ENCODE measurements around the gene MEGF9. TPM values are rescaled to one million over a fixed set of nuclear protein-coding genes. Genes with fewer than 3 reads are reported as not detected.

MEGF9 gene
- total RNA-seq, 2 donors from 2014 or later: 7.2 to 9.0 TPM

GRCh38 chr9:120710110-120710981, 3.9 kb downstream of the MEGF9 start:
- intact Hi-C loops (cut with DNase I): no loop called here
- H3K27ac ChIP-seq: peak overlapping the region; percentile 34
- peak overlapping the region; percentile 24 for H3K4me3 ChIP-seq
- no peaks in the 10 kb centered on the region for H3K27me3 ChIP-seq
- DNase-seq: no peak
- H3K4me1 ChIP-seq: peaks cover 4% of the 10 kb centered on the region
- no peaks in the 10 kb centered on the region for H3K36me3 ChIP-seq
- peak overlapping the region; percentile 36 to 51 for H3K9ac ChIP-seq (ENCODE audit: low read depth in 2 of 2, low read length in 2 of 2)
- no peak for TF ChIP-seq CTCF (IDR thresholded peaks at IDR 0.05)
- no peaks in the 10 kb centered on the region for H3K9me3 ChIP-seq

DNA sequence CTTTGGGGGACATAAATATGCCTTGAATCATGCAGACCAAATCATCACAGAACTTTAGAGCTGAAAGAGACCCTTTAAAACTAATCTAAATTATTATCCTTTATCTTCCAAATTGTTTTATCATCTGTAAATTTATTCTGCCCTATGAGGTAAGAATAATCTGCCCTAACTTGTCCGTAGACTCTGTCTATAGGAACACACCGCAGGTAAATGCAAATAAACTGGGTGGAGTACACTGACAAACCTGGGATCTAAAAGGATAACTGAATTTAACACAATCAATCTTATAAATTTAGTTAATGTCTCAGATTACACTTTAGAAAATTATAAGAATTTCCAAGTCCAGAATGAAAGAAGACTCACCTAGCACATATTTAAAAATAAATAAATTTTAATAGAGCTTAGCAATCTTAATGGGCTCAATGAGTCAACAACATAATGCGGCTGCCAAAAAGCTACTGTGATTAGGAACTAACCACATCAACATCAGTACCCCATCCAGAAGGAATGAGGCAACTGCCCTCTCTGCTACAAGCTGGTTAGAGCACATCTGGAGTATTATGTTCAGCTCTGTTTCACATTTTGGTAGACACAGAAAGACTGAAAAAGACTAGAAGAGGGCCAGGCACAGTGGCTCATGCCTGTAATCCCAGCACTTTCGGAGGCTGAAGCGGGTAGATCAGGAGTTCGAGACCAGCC, 5.6 kb downstream of the MEGF9 start:
- H3K9ac ChIP-seq (ENCODE audit: low read depth in 2 of 2, low read length in 2 of 2): no peak overlapping the region
- H3K4me1 ChIP-seq: peaks cover 4% of the 10 kb centered on the region
- TF ChIP-seq CTCF (IDR thresholded peaks at IDR 0.05): no peak
- H3K27ac ChIP-seq: no peak overlapping the region
- no peaks in the 10 kb centered on the region for H3K27me3 ChIP-seq
- H3K36me3 ChIP-seq: no peaks in the 10 kb centered on the region
- intact Hi-C loops (cut with DNase I): no loop called here
- H3K9me3 ChIP-seq: no peaks in the 10 kb centered on the region
- no peak overlapping the region for H3K4me3 ChIP-seq
- DNase-seq: no peak

DNA sequence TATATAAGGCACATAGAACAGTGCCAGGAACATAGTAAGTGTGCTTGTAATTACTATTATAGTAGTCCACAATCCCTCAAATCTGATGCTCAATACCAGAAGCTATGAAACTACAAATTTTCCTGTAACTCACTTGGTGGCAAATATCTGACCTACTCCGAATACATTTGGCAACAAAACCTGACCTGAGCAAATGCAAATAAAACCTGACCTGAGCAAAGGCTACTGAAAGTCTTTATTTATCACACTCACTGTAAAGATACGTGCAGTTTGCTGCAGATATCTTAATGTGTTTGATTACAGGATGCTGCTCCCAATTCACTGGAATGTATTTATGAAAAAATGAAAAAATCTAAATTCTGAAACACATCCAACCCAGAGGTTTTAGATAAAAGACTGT, 7.1 kb downstream of the MEGF9 start:
- no peak for DNase-seq
- no peaks in the 10 kb centered on the region for H3K9me3 ChIP-seq
- H3K4me1 ChIP-seq: peaks cover 4% of the 10 kb centered on the region
- no peak for TF ChIP-seq CTCF (IDR thresholded peaks at IDR 0.05)
- no peaks in the 10 kb centered on the region for H3K36me3 ChIP-seq
- H3K27me3 ChIP-seq: no peaks in the 10 kb centered on the region
- no peak overlapping the region for H3K4me3 ChIP-seq
- intact Hi-C loops (cut with DNase I): no loop called here
- H3K27ac ChIP-seq: no peak overlapping the region
- no peak overlapping the region for H3K9ac ChIP-seq (ENCODE audit: low read depth in 2 of 2, low read length in 2 of 2)

GRCh38 chr9:120705174-120705573, 9.1 kb downstream of the MEGF9 start:
- Histone ChIP-seq H3K27me3 (no peaks in the 10 kb centered on the region), H3K4me3 (no peak overlapping the region), H3K4me1 (no peaks in the 10 kb centered on the region), H3K36me3 (no peaks in the 10 kb centered on the region), H3K9ac (ENCODE audit: low read depth in 2 of 2, low read length in 2 of 2) (no peak overlapping the region), H3K27ac (no peak overlapping the region), H3K9me3 (no peaks in the 10 kb centered on the region)
- no peak for TF ChIP-seq CTCF (IDR thresholded peaks at IDR 0.05)
- intact Hi-C loops (cut with DNase I): no loop called here
- DNase-seq: no peak

DNA sequence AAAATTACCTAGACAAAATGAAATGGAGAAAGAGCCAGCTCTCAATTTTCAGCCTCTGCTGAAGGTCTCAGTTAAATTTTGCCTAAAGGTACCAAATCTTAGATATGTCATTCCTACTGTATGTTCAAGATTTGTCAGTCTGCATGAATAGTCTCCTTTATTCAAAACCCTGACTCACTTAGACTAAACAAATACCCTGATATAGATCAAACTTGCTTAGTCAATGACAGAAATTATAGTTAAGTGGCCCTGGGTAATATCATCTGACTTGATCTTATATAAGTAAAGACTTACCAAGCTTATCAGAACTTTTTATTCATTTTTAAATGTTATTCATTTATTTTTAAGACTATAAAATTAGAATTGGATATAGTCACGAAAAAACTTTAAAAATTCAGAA, 12.2 kb downstream of the MEGF9 start:
- Histone ChIP-seq H3K4me3 (no peak overlapping the region), H3K27ac (no peak overlapping the region), H3K9ac (ENCODE audit: low read depth in 2 of 2, low read length in 2 of 2) (no peak overlapping the region), H3K9me3 (no peaks in the 10 kb centered on the region), H3K36me3 (no peaks in the 10 kb centered on the region), H3K27me3 (no peaks in the 10 kb centered on the region), H3K4me1 (no peaks in the 10 kb centered on the region)
- DNase-seq: no peak
- intact Hi-C loops (cut with DNase I): no loop called here
- no peak for TF ChIP-seq CTCF (IDR thresholded peaks at IDR 0.05)
